ENCODE results near the gene OR52L1.

The OR52L1 gene

GRCh38 chr11:5938603-5938965 is 48.2 kb downstream of the OR52L1 start:
- FAIRE-seq, result no peak

DNA sequence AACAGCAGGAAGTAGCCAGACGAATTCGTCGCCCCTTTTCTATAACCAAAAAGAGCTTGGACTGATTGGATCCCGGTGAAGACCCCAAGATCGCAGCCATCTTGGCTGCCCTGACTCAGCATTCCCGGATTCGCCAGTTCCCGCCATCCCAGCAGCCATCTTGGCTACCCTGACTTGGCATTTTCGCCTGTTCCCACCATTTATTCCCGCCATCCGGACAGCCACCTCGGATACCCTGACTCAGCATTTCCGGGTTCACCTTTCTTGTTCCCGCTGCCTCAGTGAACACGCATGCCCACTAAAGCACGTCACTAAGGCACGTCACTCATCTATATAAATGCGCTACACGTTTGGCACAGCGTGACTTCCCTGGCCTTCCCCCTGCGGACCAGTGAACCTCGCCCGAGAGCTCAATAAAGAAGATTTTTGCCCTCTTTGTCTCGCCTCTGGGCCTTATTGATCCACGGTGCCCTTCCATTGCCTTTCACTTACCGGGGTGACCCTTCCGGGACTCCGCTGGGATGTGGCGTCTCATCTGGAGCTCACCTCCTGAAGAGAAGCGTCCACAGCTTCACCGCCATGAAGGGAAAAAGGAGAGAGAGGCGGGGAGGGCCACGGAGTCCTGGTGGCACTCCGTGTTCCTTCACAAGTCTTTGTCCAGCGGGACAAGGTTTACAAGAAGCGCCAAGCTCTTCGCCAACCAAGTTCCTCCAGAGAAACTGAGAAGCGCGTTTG is 48.8 kb downstream of the OR52L1 start:
- no peak for FAIRE-seq
